Limb (tissue), 2 donors: ENCODE measurements around the gene RFX4.
"Not testable (repeated sequence)": the region's sequence is repeated elsewhere in the genome, so short reads cannot be mapped to it uniquely, and the experiment has no call there.

Experiments
- DNase-seq, 2 donors: peaks; one replicate each; pipeline ENCODE4 v3.0.0-alpha.2; 2016; ENCODE audit errors: extremely low spot score in 2 of 2

Gene RFX4

DNA sequence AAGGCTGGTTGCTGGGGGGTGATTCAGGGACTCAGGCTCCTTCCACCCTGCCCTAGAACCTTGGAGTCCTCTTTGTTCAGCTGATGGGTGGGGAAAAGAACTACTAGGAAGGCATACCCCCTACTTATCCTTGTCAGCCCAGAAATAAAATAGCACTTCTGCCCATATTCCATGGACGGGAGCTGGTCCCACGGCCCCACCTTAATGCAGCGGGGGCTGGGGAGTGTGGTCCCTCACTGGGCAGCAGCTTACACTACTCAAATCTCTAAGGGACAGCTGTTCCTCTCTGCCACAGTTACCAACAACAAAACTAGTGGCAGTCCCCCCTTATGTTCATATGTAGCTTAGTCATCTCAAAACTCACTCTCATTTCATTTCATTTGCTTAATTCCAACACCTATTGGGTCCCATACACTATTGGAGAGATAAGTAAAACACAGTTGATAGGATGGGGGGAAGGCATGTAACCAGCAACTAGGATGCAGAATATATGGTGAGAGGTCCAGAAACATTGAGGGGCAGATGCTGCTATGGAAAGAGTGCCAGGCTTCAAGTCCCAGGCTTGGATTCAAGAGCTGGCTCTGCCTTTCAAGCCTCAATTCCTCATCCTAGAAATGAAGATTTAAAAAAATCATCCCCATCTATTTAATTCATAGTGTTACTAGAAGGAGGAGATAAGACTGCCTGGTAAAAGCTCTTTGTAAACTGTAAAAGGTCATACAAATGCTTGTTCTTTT is 107.9 kb downstream of the RFX4 start:
- DNase-seq: no peak

DNA sequence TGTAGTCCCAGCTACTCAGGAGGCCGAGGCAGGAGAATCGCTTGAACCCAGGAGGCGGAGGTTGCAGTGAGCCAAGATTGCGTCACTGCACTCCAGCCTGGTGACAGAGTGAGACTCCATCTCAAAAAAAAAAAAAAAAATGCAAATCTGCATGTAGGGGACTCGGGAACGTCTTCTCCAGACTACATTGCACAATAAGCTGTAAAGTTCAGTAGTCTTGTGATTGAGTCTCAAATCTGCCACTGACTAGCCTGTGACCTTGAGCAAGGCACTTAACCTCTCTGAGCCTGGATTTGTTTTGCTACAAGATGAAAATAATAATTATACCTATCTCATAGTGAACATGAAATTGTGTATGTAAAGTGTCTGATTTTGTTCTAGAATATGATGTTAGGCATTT is 109.2 kb downstream of the RFX4 start:
- DNase-seq: not testable (repeated sequence)

DNA sequence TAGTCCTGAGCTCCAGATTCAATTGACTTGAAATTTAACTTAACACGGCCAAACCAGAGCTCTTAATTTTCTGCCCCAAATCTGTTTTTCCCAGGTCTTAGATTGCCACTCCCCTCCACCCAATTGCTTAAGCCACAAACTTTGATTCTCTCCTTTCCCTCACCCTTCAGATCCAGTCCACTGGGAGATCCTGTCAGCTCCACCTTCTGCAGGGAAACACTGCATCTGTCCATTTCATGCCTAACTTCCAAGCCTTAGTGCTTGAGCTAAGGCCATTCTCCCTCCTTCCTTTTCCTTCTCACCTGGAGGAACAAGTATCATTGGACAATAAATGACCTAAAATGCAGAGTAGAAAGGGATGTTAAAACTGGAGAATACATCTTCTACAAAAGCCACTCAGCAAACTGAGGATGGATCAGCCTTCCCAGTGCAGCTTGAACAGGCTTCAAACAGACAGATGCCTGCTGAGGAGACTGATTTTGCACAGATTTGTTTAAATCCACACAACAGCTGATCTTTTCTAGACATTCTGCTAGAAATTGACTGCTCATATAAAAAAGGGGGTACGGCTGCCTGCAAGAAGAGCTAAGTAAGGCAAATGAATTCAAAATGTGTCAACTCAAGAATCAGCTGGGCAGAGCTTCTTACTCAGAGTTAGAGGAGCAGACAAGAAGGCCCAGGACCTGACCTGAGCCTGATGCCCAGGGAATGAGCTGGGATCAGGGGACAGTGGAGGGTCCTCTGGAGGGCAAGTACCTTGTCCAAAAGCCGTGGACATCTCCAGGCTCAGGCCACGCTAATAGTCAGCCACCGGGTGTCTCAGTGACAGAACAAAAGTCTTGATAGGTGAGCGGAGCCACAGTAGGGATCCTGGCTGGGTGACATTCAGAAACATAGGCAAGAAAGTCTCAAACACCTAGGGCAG is 110.4 kb downstream of the RFX4 start:
- DNase-seq: no peak

DNA sequence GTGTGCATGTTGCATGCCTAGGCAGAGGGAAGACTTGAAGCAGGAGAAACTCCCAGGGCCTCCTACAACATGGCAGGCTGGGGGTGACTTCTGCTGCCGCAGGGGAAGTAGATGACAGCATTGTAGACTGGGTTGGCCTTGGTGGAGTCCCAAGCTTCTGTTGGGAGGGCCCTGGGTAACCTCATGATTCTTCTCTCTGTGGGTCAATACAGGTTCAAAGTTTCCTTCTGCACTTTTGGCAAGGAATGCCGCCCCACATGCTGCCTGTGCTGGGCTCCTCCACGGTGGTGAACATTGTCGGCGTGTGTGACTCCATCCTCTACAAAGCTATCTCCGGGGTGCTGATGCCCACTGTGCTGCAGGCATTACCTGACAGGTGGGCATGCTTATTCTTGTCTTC is 113.3 kb downstream of the RFX4 start:
- no peak for DNase-seq

DNA sequence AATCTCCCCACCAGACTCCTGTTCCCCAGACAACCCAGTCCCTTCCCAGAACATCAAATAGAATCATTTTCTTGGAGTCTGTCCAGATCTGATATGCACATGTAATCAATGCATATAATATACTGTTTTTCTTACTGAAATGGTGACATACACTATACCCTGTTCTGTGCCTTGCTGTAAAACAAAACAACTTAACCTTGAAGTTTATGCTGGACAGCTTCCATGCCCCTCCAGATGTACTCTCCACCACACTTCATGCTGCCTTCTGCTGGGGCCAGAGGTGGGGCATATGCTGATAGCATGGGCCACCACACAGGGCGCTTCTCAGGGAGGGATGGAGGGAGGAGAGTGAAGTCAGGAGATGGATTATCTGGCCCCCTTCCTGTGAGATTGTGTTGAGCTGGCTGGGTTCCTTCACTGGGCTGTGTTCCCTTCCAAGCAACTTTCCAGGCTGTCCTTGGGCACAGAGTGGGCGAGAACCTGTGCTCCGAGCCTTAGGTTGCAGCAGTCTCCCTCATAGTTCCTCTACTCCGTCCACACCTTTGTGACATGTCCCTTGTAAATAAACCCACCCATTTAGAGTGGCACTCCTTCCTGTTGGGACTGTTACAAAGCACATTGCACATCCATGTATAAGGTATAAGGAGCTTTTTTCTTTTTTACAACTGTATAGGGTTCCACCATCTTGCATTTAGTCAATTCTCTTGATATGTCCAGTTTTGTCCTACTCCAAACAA is 114.0 kb downstream of the RFX4 start:
- no peak for DNase-seq

DNA sequence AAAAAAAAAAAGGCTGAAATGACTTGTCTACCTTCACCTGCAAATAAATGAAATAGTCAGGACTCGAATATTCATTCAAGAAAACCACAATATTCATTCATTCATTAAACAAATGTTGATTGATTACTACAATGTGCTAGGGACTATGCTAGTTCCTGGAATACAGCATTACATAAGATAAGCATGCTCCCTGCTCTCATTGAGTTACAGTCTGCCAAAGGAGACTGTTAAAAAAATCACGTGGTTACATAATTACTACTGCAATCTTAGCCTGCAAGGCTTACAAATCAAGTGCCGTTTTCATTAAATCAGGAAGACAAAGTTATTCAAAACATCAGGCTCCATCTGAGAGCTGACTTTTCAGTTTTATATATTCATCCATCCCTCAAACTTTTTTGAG is 121.3 kb downstream of the RFX4 start:
- no peak for DNase-seq

DNA sequence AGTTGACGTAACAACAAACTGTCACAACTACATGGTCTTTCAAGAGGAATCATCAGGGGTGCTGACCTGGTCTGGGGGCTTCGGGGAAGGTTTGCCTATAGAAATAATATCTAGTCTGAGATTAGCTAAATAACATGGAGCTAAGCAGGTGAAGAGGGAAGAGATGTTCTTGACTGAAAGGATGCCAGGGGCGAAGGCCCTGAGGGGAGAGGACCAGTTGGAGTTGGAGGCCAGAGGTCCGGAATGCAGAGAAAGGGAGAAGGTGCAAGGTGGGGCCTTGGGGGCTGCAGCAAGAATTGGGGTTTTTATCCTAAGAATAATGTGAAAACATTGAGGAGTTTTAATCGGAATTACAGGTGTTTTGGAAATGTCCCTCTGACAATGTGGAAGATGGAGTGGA is 123.2 kb downstream of the RFX4 start:
- DNase-seq: no peak

DNA sequence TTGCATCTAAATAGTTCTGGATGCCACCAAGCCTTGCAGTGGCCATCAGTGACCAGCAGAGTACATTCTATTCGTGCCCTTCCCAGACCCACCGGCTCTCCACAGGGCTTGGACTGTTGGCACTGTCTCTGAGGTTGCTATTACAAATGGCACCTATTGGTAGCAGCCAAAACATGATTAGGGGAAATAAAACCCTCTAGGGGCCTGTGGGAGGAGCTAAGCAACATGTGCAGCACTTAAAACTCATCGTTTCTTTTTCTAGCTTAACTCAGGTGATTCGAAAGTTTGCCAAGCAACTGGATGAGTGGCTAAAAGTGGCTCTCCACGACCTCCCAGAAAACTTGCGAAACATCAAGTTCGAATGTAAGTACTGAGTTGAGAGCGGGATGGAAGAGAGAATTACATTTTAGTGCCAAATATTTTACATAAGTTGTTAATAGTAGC is 126.3 kb downstream of the RFX4 start:
- no peak for DNase-seq

DNA sequence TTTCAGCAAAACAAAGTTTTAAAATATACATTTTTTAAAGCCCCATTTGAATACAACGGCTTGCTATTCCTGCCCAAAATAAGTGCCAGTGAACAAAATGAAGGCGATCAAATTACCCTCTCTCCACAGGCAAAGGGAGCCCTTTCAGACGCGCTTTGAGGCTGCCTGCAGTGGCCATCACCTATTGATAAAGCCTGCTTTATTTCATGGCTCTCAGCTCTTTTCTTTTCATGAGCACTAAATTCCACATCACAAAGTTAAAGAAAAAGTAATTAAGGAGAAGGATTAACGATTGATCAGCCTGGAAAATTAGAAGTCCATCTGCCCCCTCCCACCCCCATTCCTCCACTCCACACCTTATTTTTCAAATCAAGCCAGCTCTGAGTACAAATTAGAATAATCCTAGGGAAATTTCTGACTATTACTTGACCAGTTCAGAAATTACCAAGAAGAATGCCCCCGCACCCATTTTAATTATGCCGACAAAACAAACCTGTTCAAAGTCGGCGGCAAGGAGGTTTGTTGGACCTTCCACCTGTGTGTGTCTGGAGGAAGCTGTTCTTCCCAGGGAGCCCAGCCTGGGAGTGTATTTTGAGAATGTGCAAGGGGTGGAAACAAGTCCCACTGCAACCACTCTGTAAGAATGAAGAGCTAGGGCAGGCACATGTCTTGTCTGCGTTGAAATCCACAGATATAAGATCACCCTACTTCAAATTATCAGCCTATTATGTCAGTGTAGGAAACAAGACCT is 127.5 kb downstream of the RFX4 start:
- DNase-seq: no peak

DNA sequence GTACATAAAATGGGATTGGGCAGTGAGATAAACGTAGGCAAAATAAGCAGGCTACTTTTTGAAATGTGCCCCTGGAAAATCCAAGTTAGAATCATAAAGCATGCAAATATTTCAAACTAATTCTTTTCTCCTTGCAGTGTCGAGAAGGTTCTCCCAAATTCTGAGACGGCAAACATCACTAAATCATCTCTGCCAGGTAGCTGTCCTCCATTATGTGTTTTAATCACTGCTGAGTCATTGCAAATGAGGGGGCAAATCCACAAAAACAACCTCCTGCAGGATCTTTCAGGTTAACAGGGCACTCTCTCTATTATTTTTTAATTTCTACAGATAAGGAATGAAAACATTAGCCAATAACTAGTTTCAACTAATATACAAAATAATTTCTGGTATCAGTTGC is 128.5 kb downstream of the RFX4 start:
- no peak for DNase-seq

DNA sequence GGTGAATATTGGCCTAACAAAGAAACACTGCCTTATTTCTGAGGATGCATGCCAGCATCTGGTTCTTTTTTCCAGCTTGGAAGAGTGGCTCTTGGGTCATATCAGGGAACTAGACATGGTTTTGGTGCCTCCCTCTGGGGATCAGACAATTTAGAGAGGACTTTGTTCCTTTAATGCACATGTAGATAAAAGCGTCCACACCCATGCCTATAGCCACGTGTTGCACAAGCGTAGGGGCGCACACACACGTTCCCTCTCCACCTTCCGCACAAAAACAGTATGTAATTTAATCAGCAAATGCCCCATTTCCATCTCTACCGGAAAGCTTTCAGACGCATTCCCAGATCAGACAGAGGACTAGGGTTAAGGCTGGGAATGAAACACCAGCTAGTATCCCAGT is 130.0 kb downstream of the RFX4 start:
- no peak for DNase-seq

DNA sequence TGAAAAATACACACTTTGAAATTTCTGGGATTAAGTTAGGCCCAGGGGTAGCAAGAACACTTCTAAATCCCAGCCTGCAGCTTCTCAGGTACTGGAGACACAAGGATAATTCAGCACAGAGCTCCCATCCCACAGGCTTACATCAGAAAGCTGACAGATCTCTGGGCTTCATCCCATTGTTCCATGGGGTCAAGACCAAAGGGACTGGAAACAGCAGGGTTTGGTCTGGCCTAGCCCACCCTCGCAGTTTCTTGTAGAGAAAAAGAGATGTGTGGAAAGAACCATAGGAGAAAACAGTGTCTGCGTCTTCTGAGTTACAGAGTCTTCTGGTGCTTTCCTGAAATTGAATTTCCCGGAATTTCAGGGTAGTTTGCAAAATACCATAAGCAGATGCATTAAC is 132.1 kb downstream of the RFX4 start:
- DNase-seq: no peak

DNA sequence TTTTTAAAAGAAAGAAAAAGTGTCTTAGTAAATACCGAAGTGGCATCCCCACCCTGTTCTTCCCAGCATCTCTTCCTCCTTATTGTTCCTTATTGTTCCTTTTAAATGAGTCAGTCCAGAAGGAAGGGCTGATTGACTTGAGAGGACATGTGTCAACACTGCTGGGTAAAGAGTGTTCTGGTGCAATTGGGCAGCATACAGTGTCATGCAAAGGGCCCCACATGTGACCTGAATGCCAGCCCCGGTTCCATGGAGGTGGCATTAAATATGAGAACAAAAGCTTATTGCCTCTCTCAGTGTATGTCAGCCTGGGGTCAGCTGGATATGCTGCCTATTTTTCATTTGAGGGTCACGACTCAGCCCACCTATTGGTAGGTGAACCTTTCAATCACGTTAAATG is 132.8 kb downstream of the RFX4 start:
- DNase-seq: no peak

DNA sequence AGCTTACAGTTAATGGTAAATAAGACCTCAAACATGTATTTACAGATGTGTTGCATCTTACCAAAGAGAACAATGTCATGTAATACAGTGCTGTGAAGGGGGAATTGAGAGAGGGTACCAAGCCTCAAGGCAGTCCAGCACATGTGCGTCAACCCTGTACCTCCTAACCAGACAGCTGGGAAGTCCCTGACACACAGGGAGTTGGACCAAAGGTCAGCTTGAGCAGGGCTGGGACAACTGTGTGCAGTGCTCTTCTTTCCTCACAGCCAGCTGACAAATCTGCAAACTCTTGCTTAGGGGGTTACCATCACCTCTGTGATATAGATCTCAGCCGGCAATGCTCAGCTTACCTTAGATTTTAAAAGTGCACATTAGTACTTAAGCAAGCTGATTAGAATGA is 134.9 kb downstream of the RFX4 start:
- DNase-seq: no peak

DNA sequence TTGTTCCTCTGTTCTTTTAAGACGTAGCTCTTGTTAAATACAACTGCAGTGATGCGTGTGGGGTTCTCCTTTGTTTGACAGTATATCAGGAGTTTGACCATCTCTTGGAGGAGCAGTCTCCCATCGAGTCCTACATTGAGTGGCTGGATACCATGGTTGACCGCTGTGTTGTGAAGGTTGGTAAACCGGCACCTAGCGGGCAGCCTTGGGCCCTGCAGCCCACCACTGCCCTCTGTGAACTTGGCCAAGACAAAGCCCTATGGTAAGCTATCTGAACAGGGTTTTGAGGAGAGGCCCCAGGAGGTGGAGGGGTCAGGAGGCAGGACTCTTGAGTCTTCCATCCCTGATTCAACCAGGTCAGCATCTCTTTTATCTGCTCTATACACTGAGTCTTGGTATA is 137.1 kb downstream of the RFX4 start:
- no peak for DNase-seq

DNA sequence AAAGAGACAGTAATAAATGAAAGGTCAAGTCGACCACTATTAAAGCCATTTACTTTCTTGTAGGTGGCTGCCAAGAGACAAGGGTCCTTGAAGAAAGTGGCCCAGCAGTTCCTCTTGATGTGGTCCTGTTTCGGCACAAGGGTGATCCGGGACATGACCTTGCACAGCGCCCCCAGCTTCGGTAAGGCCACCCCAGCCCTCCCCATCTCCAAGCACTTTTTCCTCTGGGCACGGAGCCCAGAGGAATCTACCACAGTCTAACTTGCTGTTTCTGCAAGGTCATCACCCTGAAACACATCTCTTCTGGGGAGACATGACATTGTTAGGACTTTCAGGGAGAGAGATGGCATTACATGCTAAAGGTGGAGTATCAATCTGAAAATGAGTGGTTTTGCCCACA is 137.9 kb downstream of the RFX4 start:
- no peak for DNase-seq

DNA sequence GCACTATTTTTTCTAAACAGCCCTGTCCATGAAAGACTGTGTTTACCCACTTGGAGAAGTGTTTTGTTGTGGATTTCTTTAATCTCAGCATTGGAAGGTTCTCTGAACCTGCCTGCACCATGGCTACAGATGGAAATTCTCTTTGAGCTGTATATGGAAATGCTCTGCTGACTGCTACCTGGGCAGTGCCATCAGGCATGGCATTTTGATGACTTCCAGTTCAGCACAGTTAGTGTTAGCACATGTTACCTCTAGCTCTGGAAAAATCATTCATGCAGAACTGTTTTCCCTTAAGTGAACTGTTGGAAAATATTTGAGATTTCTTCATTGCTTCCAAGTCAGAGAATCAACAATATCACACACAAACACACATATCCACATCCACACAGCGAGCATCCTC is 139.1 kb downstream of the RFX4 start:
- no peak for DNase-seq

DNA sequence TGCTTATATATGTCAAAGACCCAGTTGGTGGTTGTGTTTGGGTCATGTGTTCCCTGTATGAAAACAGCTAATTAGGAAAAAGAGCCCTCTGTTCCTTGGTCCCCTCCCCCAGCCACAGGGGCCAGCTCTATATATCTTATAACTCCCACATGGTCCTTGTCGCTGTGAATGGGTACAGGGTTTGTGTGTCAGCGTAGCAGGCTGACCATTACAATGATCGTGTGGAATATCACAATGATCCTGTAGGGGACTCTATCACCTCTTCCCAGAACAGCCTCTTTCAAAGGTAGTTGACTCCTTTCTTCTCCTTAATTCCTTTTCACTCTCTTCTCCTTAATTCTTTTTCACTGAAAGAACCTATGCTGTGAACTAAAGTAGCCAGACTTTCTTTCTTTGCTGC is 140.0 kb downstream of the RFX4 start:
- no peak for DNase-seq

DNA sequence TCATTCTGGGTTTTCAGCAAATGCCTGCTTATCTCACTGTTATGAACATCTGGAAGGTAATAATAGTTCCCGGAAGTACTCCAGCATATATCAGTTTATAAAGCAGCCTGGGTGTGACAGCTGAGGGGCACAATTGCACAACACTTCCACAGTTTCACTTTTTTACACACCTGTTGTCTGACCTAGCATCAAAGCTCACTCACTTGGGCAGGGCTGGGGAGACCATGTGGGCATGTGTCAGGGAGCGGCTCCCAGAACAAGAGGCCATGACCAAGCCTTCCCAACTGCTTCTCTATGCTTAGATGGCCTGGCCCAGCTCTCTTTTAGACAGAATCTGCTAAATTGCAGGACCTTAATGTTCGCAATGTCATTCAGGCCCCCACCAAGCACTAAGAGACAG is 140.6 kb downstream of the RFX4 start:
- DNase-seq: no peak

DNA sequence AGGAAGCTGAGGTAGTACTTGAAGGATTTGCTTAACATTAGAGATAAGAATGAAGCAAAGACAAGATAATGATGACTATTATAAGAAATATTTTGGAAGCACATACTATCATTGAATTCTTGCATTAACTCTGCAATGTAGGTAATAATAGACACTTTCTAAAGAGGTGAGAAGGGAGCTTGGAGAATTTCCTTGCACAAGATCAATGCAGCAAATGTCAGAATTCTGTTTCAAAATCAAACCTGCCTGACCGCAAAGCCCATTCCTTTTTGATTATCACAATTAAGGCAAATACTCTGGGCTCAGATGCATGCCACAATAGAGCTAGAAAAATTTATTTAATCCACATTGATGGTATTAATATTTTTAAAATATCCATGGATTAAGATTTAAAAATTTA is 141.3 kb downstream of the RFX4 start:
- no peak for DNase-seq

DNA sequence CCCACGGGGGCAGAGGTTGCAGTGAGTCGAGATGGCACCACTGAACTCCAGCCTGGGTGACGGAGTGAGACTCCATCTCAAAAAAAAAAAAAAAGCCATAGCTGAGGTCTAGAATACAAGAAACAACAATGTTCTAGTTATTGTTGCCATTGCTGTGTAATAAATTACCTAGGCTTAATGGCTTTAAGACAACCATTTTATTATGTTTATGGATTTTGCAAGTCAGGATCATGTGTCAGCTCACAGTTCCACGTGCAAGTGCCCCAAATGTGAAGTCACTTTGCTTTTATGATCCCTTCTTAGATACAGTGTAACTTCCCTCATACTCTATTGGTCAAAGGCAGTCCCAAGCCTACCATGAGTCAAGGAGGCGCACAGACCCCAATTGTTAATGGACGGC is 142.1 kb downstream of the RFX4 start:
- DNase-seq: no peak
